ENCODE results near the gene ALOX5AP.

DNA sequence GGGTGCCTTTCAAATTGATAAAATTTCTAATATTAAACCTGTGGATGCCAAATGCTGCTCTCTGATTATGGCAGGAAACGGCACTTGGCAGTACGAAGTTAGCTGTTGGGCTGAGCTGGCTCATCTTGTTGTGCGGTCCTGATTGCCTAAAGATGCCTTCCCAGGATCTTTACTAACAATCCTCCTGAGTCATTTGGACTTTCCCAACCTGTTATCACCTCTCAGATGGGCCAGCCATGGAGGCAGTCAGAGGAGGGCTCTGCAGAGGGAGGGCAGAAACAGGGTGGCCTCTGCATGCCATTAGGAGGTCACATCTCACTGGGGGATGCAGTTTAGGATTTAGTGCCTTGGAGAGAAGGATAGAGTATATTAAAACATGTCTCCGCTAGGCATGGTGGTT is 27.3 kb downstream of the ALOX5AP start:
- TF ChIP-seq POLR2A (IDR thresholded peaks at IDR 0.05; ENCODE audit: low read depth, low read length) = no peak
- no peak for TF ChIP-seq POLR2AphosphoS5 (IDR thresholded peaks at IDR 0.05; ENCODE audit: low read depth, low read length)

Measured in GM12892 (cell line).